ENCODE results near the gene IRX6. TPM values are rescaled to one million over a fixed set of nuclear protein-coding genes. Genes with fewer than 3 reads are reported as not detected.

The IRX6 gene
- total RNA-seq (2014; rRNA removed; shearing (Covaris generic)): not detected in 2 replicates

DNA sequence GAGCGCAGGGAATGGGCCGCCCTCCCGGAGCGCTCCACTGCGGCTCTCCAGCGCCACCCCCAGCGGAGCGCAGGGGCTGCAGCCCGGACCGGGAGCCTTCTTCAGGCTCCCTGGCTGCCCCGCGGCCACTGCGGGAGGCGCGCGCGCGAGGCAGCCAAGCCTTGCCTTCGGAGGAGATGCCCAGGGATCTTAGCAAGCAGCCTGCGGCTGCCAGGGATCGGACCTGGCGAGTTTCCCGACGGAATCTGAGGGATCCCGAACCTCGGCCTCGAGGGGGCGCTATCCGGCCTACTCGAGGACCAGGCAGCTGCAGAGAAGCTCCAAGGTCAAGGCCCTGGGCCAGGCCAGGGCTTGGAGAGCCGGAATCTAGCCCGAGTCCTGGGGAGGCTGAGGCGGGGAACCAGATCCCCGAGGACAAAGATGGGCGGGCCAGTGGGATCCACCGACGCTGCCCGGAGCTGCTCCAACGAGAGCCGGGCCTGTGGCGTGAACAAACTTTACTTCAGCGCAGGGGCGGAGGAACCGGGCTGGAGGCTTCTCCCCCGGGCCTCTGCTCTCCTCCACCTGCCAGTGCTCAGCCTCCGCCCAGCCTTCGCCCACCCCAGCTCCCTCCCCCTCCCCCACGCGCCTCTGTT lies at the start of gene IRX6:
Gene IRX6, plus strand, starts transcription at position 567 of the 635 bp plus-strand sequence. CDS start 889 bp downstream, outside the sequence.

Small RNAs within 50 kb of the gene (small RNA-seq; reads per million reads assigned to genes)
- not detected for gene RN7SL841P

Other genes with a start within 250 kb of the IRX6 start
- 128 and 159 TPM in 2 replicates for gene MMP2, start 155.0 kb downstream of the IRX6 start, total RNA-seq (2014; rRNA removed; shearing (Covaris generic))
- gene LPCAT2, start 184.9 kb downstream of the IRX6 start, total RNA-seq (2014; rRNA removed; shearing (Covaris generic)): 33.8 and 39.1 TPM in 2 replicates
- 1.2 and 2.7 TPM in 2 replicates for gene CAPNS2, start 242.5 kb downstream of the IRX6 start, total RNA-seq (2014; rRNA removed; shearing (Covaris generic))

Measured in A375 (cell line).